ENCODE measurements around the gene SOX14. TPM values are rescaled to one million over a fixed set of nuclear protein-coding genes. Genes with fewer than 3 reads are reported as not detected.

Gene SOX14
- total RNA-seq, 1 experiment from 2014 or later = not detected

DNA sequence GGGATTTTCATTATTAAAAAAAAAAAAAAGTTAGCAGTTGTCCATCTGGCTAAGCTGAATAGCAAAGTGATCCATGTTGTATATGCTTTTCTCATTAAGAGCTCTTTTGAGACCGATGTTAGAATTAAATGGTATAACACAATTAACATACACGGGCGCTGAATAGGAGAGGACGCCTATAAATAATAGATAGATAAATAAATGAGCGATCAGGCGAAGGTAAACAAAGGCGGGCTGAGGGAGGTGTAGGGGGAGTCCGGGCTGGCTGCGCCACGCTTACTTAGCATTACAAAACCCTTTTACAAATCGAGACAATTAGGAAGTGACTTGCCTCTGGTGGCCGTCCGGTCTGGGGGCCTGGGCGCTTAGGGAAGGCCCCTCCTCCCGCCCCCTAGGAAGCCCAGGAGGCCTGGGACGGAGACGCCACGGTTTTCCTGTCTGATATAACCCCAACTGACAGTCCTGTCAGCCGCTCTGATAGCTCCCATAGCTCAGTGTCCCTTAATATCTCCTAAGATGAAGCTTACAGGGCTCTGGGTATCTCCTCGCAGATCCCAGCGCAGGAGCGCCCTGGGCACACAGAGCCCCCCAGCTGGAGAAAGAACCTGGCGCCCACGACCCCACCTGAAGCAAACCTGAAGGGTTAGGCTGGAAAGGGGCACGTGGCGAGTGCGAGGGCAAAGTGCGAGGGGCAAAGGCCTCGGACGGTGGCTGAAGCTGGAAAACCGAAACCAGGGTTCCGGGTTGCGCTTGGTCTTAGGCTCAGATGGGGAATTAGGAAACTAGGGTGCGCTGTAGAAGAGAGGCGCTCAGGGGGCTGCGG is 3.6 kb downstream of the SOX14 start:
- Histone ChIP-seq H3K79me2 (ENCODE audit: low read length) (no peaks in the 10 kb centered on the region), H3K4me3 (ENCODE audit: low read length) (peak overlapping the region; percentile 27; the same call in 1 of the 2 replicates), H3K27ac (ENCODE audit: low read length) (no peak overlapping the region), H3K9ac (ENCODE audit: low read length) (no peak overlapping the region), H3K4me2 (ENCODE audit: low read length) (peak overlapping the region; percentile 41), H3K27me3 (ENCODE audit: low read length) (peaks cover 77% of the 10 kb centered on the region), H3F3A (ENCODE audit: low read length, unreplicated experiment) (no peaks in the 10 kb centered on the region), H3K4me1 (ENCODE audit: insufficient read depth, low read length) (no peaks in the 10 kb centered on the region), H4K20me1 (ENCODE audit: low read length) (no peaks in the 10 kb centered on the region), H3K9me3 (ENCODE audit: low read length) (no peaks in the 10 kb centered on the region), H3K9me2 (replicated peaks; ENCODE audit: low read length) (no peaks in the 10 kb centered on the region), H2AFZ (ENCODE audit: low read length) (no peak overlapping the region), H3K36me3 (ENCODE audit: low read depth, low read length) (no peaks in the 10 kb centered on the region)
- DNase-seq = no peak
- ChIA-PET POLR2A (ENCODE audit: unreplicated experiment) (no interaction called here), CTCF (no interaction called here)
- ATAC-seq = no peak
- no peak for TF ChIP-seq EZH2phosphoT487 (IDR thresholded peaks at IDR 0.05; ENCODE audit: borderline replicate concordance, low read length)
- no peak for TF ChIP-seq EZH2 (IDR thresholded peaks at IDR 0.05; ENCODE audit: low read length, unreplicated experiment)
- TF ChIP-seq, protein P1, sequence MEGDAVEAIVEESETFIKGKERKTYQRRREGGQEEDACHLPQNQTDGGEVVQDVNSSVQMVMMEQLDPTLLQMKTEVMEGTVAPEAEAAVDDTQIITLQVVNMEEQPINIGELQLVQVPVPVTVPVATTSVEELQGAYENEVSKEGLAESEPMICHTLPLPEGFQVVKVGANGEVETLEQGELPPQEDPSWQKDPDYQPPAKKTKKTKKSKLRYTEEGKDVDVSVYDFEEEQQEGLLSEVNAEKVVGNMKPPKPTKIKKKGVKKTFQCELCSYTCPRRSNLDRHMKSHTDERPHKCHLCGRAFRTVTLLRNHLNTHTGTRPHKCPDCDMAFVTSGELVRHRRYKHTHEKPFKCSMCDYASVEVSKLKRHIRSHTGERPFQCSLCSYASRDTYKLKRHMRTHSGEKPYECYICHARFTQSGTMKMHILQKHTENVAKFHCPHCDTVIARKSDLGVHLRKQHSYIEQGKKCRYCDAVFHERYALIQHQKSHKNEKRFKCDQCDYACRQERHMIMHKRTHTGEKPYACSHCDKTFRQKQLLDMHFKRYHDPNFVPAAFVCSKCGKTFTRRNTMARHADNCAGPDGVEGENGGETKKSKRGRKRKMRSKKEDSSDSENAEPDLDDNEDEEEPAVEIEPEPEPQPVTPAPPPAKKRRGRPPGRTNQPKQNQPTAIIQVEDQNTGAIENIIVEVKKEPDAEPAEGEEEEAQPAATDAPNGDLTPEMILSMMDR (conservative IDR thresholded peaks at IDR 0.05; ENCODE audit: low read depth, low read length) = no peak
- intact Hi-C loops (cut with micrococcal nuclease) = no loop called here
- BruUV-seq (replicated peaks) = no TSS peak

DNA sequence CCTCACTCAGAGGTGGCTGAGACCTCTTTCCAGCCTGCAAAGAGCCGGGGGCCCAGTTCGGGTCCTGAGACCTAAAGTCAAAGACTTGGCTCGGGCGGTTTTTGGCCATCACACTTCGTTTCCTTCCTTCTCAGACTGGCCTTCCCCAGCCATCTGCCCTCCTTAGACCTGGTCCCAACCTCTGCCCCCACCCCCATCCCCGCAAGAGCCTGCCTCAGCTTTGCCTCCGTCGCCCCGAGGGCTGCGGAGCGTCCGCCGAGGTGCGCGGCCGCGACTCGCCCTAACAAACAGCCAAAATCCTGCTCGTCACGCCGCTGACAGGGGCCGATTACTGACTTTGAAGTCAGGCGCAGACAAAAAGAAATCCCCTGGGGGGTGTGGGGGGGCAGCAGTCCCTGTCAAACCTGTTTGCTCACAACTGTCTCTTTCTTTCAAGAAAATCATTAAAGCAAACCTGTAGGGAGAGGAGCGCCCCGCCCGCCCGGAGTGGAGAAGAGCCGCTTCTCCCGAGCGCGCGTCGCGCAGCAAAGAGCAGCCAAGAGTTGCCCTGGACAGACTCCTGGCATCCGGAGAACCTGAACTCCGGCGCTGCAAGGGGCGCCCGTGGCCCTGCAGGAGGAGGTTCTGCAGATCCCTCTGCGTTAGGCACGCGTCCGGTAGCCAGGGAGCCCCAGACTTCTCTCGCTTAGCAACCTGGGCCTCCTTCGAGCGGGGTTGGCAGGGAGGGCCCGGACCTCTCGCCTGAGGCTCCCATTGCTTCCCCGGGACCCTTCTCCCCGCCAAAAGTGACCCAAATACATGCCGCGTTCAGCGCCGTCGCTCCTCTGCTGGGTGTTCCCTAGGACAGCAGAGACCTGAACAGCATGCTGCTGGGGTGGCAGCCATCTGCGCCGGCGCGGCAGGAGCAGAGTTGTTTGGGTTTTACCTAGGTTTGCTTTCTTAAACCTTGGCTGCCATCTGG is 4.5 kb downstream of the SOX14 start:
- TF ChIP-seq, protein P1 (conservative IDR thresholded peaks at IDR 0.05; ENCODE audit: low read depth, low read length) = no peak
- TF ChIP-seq EZH2 (IDR thresholded peaks at IDR 0.05; ENCODE audit: low read length, unreplicated experiment) (no peak), EZH2phosphoT487 (IDR thresholded peaks at IDR 0.05; ENCODE audit: borderline replicate concordance, low read length) (no peak)
- no peaks in the 10 kb centered on the region for H3K36me3 ChIP-seq (ENCODE audit: low read depth, low read length)
- peaks cover 68% of the 10 kb centered on the region for H3K27me3 ChIP-seq (ENCODE audit: low read length)
- H3K9ac ChIP-seq (ENCODE audit: low read length) = no peak overlapping the region
- no peaks in the 10 kb centered on the region for H3K9me3 ChIP-seq (ENCODE audit: low read length)
- ATAC-seq (no peak), DNase-seq (no peak)
- no TSS peak for BruUV-seq (replicated peaks)
- peak overlapping the region; percentile 41 for H3K4me2 ChIP-seq (ENCODE audit: low read length)
- H2AFZ ChIP-seq (ENCODE audit: low read length) = no peak overlapping the region
- no peaks in the 10 kb centered on the region for H3K9me2 ChIP-seq (replicated peaks; ENCODE audit: low read length)
- no peaks in the 10 kb centered on the region for H3F3A ChIP-seq (ENCODE audit: low read length, unreplicated experiment)
- ChIA-PET CTCF (no interaction called here), POLR2A (ENCODE audit: unreplicated experiment) (no interaction called here)
- H3K4me3 ChIP-seq (ENCODE audit: low read length) = peak overlapping the region; percentile 27; the same call in 1 of the 2 replicates
- H3K4me1 ChIP-seq (ENCODE audit: insufficient read depth, low read length) = no peaks in the 10 kb centered on the region
- H3K79me2 ChIP-seq (ENCODE audit: low read length) = no peaks in the 10 kb centered on the region
- no peak overlapping the region for H3K27ac ChIP-seq (ENCODE audit: low read length)
- intact Hi-C loops (cut with micrococcal nuclease) = no loop called here
- H4K20me1 ChIP-seq (ENCODE audit: low read length) = no peaks in the 10 kb centered on the region

All from PC-3 (cell line).